HG03469 (cell line): Measurements from ENCODE around the gene NCKAP5.
A peak's percentile ranks its signal among the peaks of the same experiment; 100 is the strongest.

Source experiments
- ATAC-seq: cut with Tn5 transposase; IDR thresholded peaks from one replicate; pipeline ENCODE4 v1.9.1; 2021; ENCODE audit warnings: mild to moderate bottlenecking, moderate library complexity, moderate number of reproducible peaks; ENCODE audit not compliant: unreplicated experiment

The NCKAP5 gene

DNA sequence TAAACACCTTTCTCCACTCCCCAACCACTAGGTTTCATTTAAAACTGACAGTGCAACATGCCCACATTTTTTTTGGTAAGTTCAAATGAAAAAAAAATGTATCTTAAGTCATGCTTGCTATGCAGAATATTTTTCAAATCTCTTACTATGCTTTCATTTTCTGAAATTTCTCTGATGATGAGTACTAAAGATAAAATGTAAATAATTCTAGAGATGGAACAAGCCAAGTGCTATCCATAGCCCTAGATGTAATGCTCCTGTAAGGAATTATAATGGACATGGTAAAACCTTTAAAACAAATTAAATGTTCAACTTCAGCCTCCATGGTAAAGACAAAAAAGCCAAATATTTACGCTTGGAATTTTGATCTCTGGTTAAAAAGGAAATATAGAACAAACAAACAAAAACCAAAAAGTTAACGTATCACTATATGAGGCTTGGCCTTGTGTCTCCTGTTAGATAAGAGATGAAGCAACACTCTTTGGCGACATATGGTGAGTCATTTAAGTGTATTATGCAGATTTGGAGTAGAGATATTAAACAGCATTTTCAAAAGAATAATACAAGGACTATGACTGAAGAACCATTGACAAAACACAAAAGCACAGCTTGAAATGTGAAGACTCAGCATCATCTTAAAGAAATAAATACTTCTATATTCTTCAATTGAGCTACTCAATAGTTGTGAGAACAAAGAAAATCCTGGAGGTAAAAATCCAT, 506.2 kb downstream of the NCKAP5 start:
- ATAC-seq: no peak

GRCh38 chr2:133054297-133054696, 514.0 kb downstream of the NCKAP5 start:
- no peak for ATAC-seq

GRCh38 chr2:133053541-133053940, 514.7 kb downstream of the NCKAP5 start:
- ATAC-seq: no peak

GRCh38 chr2:133045787-133046186, 522.5 kb downstream of the NCKAP5 start:
- no peak for ATAC-seq

DNA sequence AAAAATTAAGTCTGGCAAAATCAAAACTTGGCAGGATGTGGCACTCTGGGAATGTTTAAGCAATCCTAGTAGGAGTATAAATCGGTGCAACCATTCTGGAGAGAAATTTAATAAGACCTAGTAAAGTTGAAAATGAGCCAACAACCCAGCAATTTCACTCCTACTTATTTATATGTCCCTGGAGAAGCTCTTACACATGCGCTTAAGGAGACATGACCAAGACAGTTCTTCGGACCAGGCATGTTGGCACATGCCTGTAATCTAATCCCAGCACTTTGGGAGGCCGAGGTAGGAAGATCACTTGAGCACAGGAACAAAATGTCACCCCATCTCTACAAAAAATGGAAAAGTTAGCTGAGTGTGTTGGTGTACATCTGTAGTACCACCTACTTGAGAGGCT, 523.7 kb downstream of the NCKAP5 start:
- no peak for ATAC-seq

- no peak for ATAC-seq
Measured at GRCh38 chr2:133040170-133040569, 528.1 kb downstream of the NCKAP5 start.

- ATAC-seq: no peak
Measured at GRCh38 chr2:133039531-133039930, 528.7 kb downstream of the NCKAP5 start.

DNA sequence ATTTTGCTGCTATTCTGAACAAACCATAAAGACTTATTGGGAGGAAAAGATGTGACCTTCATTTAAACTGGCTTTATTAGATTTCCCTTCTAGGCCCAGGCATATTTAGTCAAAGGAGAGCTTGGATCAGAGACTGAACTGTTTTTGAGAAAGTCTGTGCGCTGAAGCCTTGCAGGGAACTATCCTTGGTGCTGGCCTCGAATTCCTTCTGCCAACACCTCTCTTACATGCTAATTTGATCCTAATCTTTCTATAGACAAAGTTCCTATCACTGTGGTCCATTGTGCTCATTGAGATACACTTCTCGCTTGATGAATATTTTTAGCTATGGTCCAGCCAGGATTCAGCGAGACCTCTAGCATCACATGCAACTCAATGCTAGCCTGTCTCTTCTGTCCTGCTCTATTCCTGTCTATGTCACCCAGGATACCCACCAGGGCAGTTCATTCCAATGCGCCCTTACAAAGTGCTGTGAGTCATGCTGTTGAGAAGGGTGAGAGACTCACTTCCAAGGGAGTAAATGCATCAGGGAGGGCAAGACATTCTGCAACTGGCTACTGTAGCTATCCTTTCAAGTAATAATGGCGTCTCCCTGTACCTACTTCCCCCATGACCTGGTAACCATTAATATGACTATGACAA, 541.6 kb downstream of the NCKAP5 start:
- ATAC-seq: no peak

DNA sequence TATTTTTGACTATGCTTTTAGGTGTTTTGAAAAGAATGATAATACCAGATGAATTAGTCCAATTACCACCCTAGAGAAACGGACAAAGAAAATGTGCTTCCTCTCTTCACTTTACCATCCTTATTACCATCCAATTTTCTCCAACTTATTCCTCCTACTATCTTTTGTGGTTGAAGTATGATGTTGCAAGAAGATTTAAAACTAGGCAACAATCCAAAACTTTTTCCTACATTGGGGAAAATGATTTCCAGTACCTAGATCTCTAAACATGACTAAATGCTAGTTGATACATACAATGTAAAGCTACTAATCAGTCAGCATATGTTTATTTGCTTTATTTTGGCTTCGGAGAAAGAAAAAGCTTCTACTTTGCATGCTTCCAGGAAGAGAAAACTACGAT, 543.3 kb downstream of the NCKAP5 start:
- ATAC-seq: no peak

DNA sequence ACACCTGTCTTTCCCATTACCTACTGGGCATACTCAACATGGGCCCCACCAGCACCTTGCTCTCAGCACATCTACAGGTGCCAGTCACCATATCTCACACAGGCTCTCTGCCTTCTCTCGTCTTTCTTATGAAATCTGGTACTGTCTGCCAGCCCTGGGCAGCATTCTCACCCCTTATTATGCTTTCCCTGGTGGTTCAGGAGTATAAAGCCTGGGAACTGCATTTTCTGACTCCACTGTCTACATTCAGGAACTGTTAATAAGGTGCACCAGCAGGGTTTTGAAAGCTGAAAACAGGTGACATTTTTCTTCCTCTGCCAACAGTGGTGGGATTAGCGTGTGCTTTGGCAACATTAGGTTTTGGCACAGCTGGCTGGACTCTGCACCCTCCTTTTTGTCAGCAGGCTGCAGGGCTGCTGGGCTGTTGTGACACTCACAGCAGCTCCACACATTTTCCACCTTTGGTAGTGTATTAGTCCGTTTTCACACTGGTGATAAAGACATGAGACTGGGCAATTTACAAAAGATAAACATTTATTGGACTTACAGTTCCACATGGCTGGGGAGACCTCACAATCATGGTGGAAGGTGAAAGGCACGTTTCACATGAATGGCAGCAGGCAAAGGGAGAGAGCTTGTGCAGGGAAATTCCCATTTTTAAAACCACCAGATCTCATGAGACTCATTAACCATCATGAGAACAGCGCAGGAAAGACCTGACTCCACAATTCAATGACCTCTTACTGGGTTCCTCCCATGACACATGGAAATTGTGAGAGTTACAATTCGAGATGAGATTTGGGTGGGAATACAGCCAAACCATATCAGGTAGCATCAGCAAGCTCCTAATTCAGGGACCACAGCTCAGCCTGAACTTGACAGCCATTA, 555.2 kb downstream of the NCKAP5 start:
- no peak for ATAC-seq

DNA sequence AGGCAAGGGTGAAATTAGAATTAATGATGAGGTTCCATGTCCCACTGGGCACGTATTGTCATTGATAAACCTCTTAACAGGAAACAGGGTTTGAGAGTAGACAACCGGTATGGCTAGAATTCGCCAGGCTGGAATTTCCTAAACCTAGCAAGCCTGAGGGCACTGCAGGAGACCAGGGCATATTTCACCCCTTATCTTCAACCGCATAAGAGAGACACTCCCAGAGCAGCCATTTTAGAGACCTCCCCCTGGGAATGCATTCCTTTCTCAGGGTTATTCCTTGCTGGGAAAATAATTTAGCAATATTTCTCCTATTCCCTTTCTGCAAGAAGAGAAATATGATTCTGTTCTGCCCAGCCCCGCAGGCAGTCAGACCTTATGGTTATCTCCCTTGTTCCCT, 563.6 kb downstream of the NCKAP5 start:
- no peak for ATAC-seq

- ATAC-seq: no peak
Measured at GRCh38 chr2:132999421-132999820, 568.8 kb downstream of the NCKAP5 start.

- no peak for ATAC-seq
Measured at GRCh38 chr2:132998221-132998620, 570.0 kb downstream of the NCKAP5 start.

- no peak for ATAC-seq
Measured at GRCh38 chr2:132991471-132992045, 576.7 kb downstream of the NCKAP5 start.

GRCh38 chr2:132984731-132985130, 583.5 kb downstream of the NCKAP5 start:
- ATAC-seq: no peak

DNA sequence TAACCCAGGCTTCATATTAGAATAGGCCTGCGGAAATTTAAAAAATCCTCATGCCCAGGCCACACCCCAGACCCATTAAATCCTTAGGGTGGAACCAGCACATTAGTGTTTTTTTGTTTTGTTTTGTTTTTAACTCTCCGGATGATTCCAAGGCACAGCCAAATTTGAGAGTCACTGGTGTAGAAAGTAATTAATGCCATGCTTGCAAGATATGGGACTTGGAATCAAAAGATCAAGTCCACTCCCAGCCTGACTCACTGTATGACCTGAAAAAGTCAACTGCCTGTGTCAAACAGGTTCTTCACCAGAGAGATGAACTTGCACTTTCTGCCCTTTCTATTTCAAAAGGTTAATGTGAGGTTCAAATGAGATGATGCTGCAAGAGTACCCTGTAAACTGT, 588.0 kb downstream of the NCKAP5 start:
- no peak for ATAC-seq

DNA sequence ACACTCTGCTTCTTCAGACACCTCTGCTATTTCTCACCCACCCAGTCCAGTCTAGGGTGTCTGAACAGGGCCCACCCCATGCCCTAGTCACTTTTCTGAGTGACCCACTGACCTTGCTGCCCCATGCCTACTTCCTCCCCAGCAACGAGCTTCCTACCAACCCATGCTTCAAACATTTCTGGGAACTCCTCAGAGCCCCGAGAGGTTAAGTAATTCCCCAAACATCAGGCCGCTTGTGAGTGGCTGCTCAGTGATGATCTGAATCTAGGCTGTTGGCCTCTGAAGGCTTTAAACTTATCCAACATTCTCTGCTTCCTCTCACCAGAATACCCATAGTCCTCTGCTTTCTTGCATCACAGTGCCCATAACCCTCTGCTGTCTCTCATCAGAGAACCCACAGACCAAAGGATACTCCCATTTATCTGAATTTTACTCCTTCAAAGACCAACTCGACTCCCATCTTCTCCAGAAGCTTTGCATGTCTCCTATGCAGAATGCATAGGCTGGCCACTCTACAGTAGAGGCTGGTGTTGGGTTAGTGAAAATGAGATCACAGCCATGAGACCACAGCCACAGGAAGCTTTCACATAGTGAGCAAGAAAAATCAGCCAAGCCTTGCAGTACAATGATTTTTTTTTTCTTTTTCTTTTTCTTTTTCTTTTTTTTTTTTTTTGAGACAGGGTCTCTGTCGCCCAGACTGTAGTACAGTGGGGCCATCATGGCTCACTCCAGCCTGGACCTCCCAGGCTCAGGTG, 588.7 kb downstream of the NCKAP5 start:
- peak; percentile 43 for ATAC-seq

- ATAC-seq: no peak
Measured at GRCh38 chr2:132978840-132979239, 589.4 kb downstream of the NCKAP5 start.

GRCh38 chr2:132977812-132978529, 590.3 kb downstream of the NCKAP5 start:
- no peak for ATAC-seq
